H9 (cell line): Measurements from ENCODE around the gene BPIFB6. TPM values are rescaled to one million over a fixed set of nuclear protein-coding genes. Genes with fewer than 3 reads are reported as not detected.

Source experiments
- DNase-seq: peaks from one replicate; pipeline ENCODE4 v3.0.0-alpha.2; 2017
- H2AFZ ChIP-seq: one replicate; pipeline ENCODE4 v1.6.1; 2013; ENCODE audit warnings: mild to moderate bottlenecking, low read length, control low read depth, moderate library complexity
- H2AK5ac ChIP-seq: 2 replicates; pipeline ENCODE4 v1.6.1; 2013; ENCODE audit warnings: low read length, control low read depth, mixed read lengths; ENCODE audit not compliant: insufficient read length
- H2BK120ac ChIP-seq: one replicate; pipeline ENCODE4 v1.6.1; 2013; ENCODE audit warnings: low read depth, mild to moderate bottlenecking, low read length, control low read depth, inconsistent platforms; ENCODE audit not compliant: poor library complexity, severe bottlenecking
- H2BK12ac ChIP-seq: 2 replicates; pipeline ENCODE4 v1.6.1; 2013; ENCODE audit warnings: low read length, control low read depth, mixed read lengths, low read depth; ENCODE audit not compliant: insufficient read length
- H2BK15ac ChIP-seq: 2 replicates; pipeline ENCODE4 v1.6.1; 2013; ENCODE audit warnings: low read depth, low read length, control low read depth
- H2BK20ac ChIP-seq: one replicate; pipeline ENCODE4 v1.6.1; 2013; ENCODE audit warnings: low read depth, mild to moderate bottlenecking, low read length, control low read depth, inconsistent platforms; ENCODE audit not compliant: poor library complexity, severe bottlenecking
- H2BK5ac ChIP-seq: 2 replicates; pipeline ENCODE4 v1.6.1; 2013; ENCODE audit warnings: low read length, control low read depth, mixed read lengths; ENCODE audit not compliant: insufficient read length
- H3K14ac ChIP-seq: 2 replicates; pipeline ENCODE4 v1.6.1; 2013; ENCODE audit warnings: low read length, control low read depth; ENCODE audit not compliant: insufficient read depth
- H3K18ac ChIP-seq: 2 replicates; pipeline ENCODE4 v1.6.1; 2013; ENCODE audit warnings: low read depth, mild to moderate bottlenecking, mixed read lengths, low read length, control low read depth; ENCODE audit not compliant: insufficient read length
- H3K23ac ChIP-seq: 2 replicates; pipeline ENCODE4 v1.6.1; 2013; ENCODE audit warnings: low read length, control low read depth, mixed read lengths, low read depth; ENCODE audit not compliant: insufficient read length
- H3K23me2 ChIP-seq: 2 replicates; pipeline ENCODE4 v1.6.1; 2013; ENCODE audit warnings: low read depth, mild to moderate bottlenecking, mixed read lengths, low read length, control low read depth; ENCODE audit not compliant: insufficient read length, poor library complexity, severe bottlenecking
- H3K27ac ChIP-seq: 2 replicates; pipeline ENCODE4 v1.5.1; 2013; ENCODE audit warnings: low read length, control low read depth, mixed read lengths, low read depth; ENCODE audit not compliant: insufficient read length
- H3K27me3 ChIP-seq: 2 replicates; pipeline ENCODE4 v1.6.1; 2013; ENCODE audit warnings: low read length, control low read depth, inconsistent platforms; ENCODE audit not compliant: insufficient read depth
- H3K4ac ChIP-seq: 2 replicates; pipeline ENCODE4 v1.6.1; 2013; ENCODE audit warnings: low read depth, mild to moderate bottlenecking, control low read depth, inconsistent platforms, low read length, moderate library complexity
- H3K4me1 ChIP-seq: 2 replicates; pipeline ENCODE4 v1.6.1; 2013; ENCODE audit warnings: low read length, control low read depth, inconsistent platforms; ENCODE audit not compliant: insufficient read depth
- H3K4me2 ChIP-seq: 2 replicates; pipeline ENCODE4 v1.6.1; 2013; ENCODE audit warnings: low read length, control low read depth, mixed read lengths; ENCODE audit not compliant: insufficient read length, insufficient read depth
- H3K56ac ChIP-seq: 2 replicates; pipeline ENCODE4 v1.6.1; 2013; ENCODE audit warnings: low read depth, mild to moderate bottlenecking, mixed read lengths, low read length, control low read depth; ENCODE audit not compliant: insufficient read length
- H3K79me1 ChIP-seq: 2 replicates; pipeline ENCODE4 v1.6.1; 2013; ENCODE audit warnings: low read depth, mild to moderate bottlenecking, moderate library complexity, low read length, control low read depth, inconsistent platforms; ENCODE audit not compliant: insufficient read depth, poor library complexity, severe bottlenecking
- H3K79me2 ChIP-seq: 2 replicates; pipeline ENCODE4 v1.6.1; 2013; ENCODE audit warnings: low read length, control low read depth, inconsistent platforms; ENCODE audit not compliant: insufficient read depth
- H3K9ac ChIP-seq: 2 replicates; pipeline ENCODE4 v1.6.1; 2013; ENCODE audit warnings: low read length, control low read depth, mixed read lengths; ENCODE audit not compliant: insufficient read length; ENCODE audit errors: extremely low read depth
- H3K9me3 ChIP-seq: one replicate; pipeline ENCODE4 v1.6.1; 2013; ENCODE audit warnings: low read depth, low read length, inconsistent platforms; ENCODE audit not compliant: control insufficient read depth
- H3T11ph ChIP-seq: one replicate; pipeline ENCODE4 v1.6.1; 2013; ENCODE audit warnings: mild to moderate bottlenecking, low read length, control low read depth, inconsistent platforms
- H4K20me1 ChIP-seq: one replicate; pipeline ENCODE4 v1.6.1; 2013; ENCODE audit not compliant: control insufficient read depth, insufficient read length, insufficient read depth
- H4K5ac ChIP-seq: 2 replicates; pipeline ENCODE4 v1.6.1; 2013; ENCODE audit warnings: low read depth, mild to moderate bottlenecking, mixed read lengths, low read length, control low read depth; ENCODE audit not compliant: insufficient read length
- H4K8ac ChIP-seq: replicated peaks from 2 replicates; pipeline ENCODE4 v1.6.1; 2013; ENCODE audit warnings: low read length, control low read depth, mixed read lengths, low read depth; ENCODE audit not compliant: insufficient read length
- H4K91ac ChIP-seq: 2 replicates; pipeline ENCODE4 v1.6.1; 2013; ENCODE audit warnings: low read depth, mild to moderate bottlenecking, moderate library complexity, mixed read lengths, low read length, control low read depth; ENCODE audit not compliant: insufficient read length
- H3K27ac Mint-ChIP-seq, 3 experiments: 2 replicates in 2 of 3; 3 replicates in 1 of 3; pipeline ENCODE4 v1.8.0; 2020 to 2021; ENCODE audit warnings: mixed read lengths in 3 of 3, mild to moderate bottlenecking in 1 of 3, moderate library complexity in 1 of 3
- H3K27me3 Mint-ChIP-seq: 2 replicates; pipeline ENCODE4 v1.8.0; 2021; ENCODE audit warnings: low read depth, mild to moderate bottlenecking, moderate library complexity, mixed read lengths
- H3K36me3 Mint-ChIP-seq, 3 experiments: 2 replicates in 2 of 3; 3 replicates in 1 of 3; pipeline ENCODE4 v1.8.0; 2020 to 2021; ENCODE audit warnings: low read depth in 3 of 3, mixed read lengths in 3 of 3; ENCODE audit not compliant: insufficient read depth in 1 of 3
- H3K4me1 Mint-ChIP-seq, 2 experiments: 2 replicates each; pipeline ENCODE4 v1.8.0; 2020; ENCODE audit warnings: mixed read lengths in 2 of 2
- H3K4me3 Mint-ChIP-seq, 2 experiments: 2 replicates in 1 of 2; 3 replicates in 1 of 2; pipeline ENCODE4 v1.8.0; 2020 to 2021; ENCODE audit warnings: mild to moderate bottlenecking in 2 of 2, mixed read lengths in 2 of 2, moderate library complexity in 1 of 2
- H3K9me3 Mint-ChIP-seq, 2 experiments: 2 replicates in 1 of 2; 3 replicates in 1 of 2; pipeline ENCODE4 v1.8.0; 2020; ENCODE audit warnings: mild to moderate bottlenecking in 2 of 2, mixed read lengths in 2 of 2, moderate library complexity in 1 of 2
- WGBS: extraction: QIAGEN DNeasy Blood & Tissue Kit; methylation state at CpG from one replicate; pipeline ENCODE4 v1.1.7; 2013; ENCODE audit warnings: missing lambda C conversion rate, low lambda C conversion rate, mixed read lengths; ENCODE audit not compliant: insufficient read length; ENCODE audit errors: extremely low coverage; 5-methylcytosine and 5-hydroxymethylcytosine counted together
- total RNA-seq: library from RNA; stranded (reverse); gene quantifications from 2 replicates; pipeline ENCODE4 v1.2.1, GENCODE V29; 2021
- TF ChIP-seq, protein P1 (sequence below): fragments of 200-600 bp; sonication (generic); conservative IDR thresholded peaks from 3 replicates; pipeline ENCODE4 v1.8.0; 2021; ENCODE audit warnings: antibody characterized with exemption, mild to moderate bottlenecking

Gene BPIFB6
- total RNA-seq, 1 experiment from 2014 or later: not detected

DNA sequence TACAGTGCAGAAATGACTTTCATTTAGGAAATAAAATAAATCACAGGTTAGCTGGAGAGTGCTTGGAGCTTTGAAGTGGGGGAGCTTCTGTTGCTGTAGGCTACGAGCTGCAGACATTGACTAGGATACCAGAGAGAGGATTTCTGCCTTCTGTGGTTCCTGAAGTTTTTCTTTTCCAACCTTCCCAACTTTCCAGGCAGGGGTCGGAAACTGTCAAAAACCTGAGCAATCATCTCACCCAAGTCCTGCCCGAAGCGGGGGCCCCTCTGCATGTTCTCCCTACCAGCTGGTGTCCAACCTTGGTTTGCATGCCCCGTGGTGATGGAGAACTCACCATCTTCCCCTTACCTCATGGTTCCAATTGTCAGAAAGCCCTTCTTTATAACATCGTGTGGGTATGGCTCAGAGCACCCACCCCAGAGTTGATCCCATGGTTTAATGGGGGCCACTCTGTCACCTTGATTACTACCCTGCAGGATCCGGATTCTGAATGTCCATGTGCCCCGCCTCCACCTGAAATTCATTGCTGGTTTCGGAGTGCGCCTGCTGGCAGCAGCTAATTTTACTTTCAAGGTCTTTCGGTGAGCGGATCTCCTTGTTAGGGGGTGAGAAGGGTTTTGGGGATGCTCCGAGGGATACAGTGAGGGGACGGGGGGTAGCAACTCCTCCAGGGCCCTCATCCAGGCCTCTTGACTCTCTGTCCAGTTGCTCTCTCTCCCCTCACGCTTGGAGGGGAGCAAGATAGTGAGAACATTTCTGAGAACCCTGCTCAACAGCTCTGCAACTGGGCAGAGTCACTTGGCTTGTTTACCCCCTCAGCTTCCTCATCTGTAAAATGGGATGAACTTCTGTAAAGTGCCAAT, 18.9 kb upstream of the BPIFB6 start:
- Mint-ChIP-seq H3K4me3 (no peak overlapping the region), H3K36me3 (no peaks in the 10 kb centered on the region), H3K27me3 (peaks cover 17% of the 10 kb centered on the region), H3K27ac (peak overlapping the region in 1 of 3 experiments; percentile 53; a peak in 1 of 7 replicates), H3K4me1 (peaks cover 21 to 23% of the 10 kb centered on the region in 2 experiments), H3K9me3 (no peaks in the 10 kb centered on the region)
- H2BK5ac ChIP-seq: no peak overlapping the region
- no peak overlapping the region for H2BK12ac ChIP-seq
- H2BK120ac ChIP-seq: no peak overlapping the region
- no peak overlapping the region for H2AFZ ChIP-seq
- H4K91ac ChIP-seq: no peak overlapping the region
- no peaks in the 10 kb centered on the region for H3K4me1 ChIP-seq
- TF ChIP-seq, protein P1, sequence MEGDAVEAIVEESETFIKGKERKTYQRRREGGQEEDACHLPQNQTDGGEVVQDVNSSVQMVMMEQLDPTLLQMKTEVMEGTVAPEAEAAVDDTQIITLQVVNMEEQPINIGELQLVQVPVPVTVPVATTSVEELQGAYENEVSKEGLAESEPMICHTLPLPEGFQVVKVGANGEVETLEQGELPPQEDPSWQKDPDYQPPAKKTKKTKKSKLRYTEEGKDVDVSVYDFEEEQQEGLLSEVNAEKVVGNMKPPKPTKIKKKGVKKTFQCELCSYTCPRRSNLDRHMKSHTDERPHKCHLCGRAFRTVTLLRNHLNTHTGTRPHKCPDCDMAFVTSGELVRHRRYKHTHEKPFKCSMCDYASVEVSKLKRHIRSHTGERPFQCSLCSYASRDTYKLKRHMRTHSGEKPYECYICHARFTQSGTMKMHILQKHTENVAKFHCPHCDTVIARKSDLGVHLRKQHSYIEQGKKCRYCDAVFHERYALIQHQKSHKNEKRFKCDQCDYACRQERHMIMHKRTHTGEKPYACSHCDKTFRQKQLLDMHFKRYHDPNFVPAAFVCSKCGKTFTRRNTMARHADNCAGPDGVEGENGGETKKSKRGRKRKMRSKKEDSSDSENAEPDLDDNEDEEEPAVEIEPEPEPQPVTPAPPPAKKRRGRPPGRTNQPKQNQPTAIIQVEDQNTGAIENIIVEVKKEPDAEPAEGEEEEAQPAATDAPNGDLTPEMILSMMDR: no peak
- no CpG with 5 or more reads among the region's 15 CpGs for WGBS
- no peaks in the 10 kb centered on the region for H3K9me3 ChIP-seq
- H3K4ac ChIP-seq: no peak overlapping the region
- no peak overlapping the region for H2AK5ac ChIP-seq
- H3K18ac ChIP-seq: no peak overlapping the region
- no peak overlapping the region for H3T11ph ChIP-seq
- no peak overlapping the region for H2BK20ac ChIP-seq
- no peaks in the 10 kb centered on the region for H3K79me2 ChIP-seq
- no peak overlapping the region for H3K27ac ChIP-seq
- H3K14ac ChIP-seq: no peak overlapping the region
- no peak for DNase-seq
- H3K4me2 ChIP-seq: no peak overlapping the region
- no peak overlapping the region for H2BK15ac ChIP-seq
- no peaks in the 10 kb centered on the region for H4K20me1 ChIP-seq
- no peaks in the 10 kb centered on the region for H3K27me3 ChIP-seq
- no peak overlapping the region for H4K8ac ChIP-seq
- no peaks in the 10 kb centered on the region for H3K23me2 ChIP-seq
- H3K9ac ChIP-seq: no peak overlapping the region
- no peak overlapping the region for H3K23ac ChIP-seq
- no peaks in the 10 kb centered on the region for H3K79me1 ChIP-seq
- no peak overlapping the region for H3K56ac ChIP-seq
- no peak overlapping the region for H4K5ac ChIP-seq
